HEK293 (cell line): Measurements from ENCODE around the gene PGPEP1.

Experiments
- CTCF ChIA-PET: fragments of 350-600 bp; formaldehyde crosslinking; extraction: SDS; loops from one replicate; lab custom pipeline; 2021; ENCODE audit warnings: antibody characterized with exemption; lab: Yijun Ruan, JAX
- POLR2A ChIA-PET: fragments of 300-600 bp; formaldehyde crosslinking; extraction: SDS; loops from one replicate; lab custom pipeline; 2020; ENCODE audit warnings: antibody characterized with exemption, inconsistent platforms; lab: Yijun Ruan, JAX
- H3K27ac ChIP-seq: fragments of 200-500 bp; sonication (Bioruptor generic); 2 replicates; pipeline ENCODE4 v1.5.1; 2014; ENCODE audit warnings: low read depth, low read length, control low read depth, inconsistent platforms; ENCODE audit errors: extremely low read depth
- H3K36me3 ChIP-seq, 2 experiments: fragments of 200-500 bp in 1 of 2; sonication (Bioruptor generic) in 1 of 2; 1 replicate in 1 of 2; 2 replicates in 1 of 2; pipeline ENCODE4 v1.5.1; 2014 to 2017; ENCODE audit warnings: inconsistent platforms in 2 of 2, low read length in 2 of 2; ENCODE audit not compliant: control insufficient read depth in 2 of 2, insufficient read depth in 1 of 2
- H3K4me1 ChIP-seq: fragments of 200-500 bp; sonication (Bioruptor generic); 2 replicates; pipeline ENCODE4 v1.5.1; 2014; ENCODE audit warnings: mild to moderate bottlenecking, low read length, inconsistent platforms; ENCODE audit not compliant: control insufficient read depth, insufficient read depth
- H3K4me3 ChIP-seq: 2 replicates; pipeline ENCODE4 v1.5.1; 2011; ENCODE audit warnings: low read depth, mild to moderate bottlenecking, control low read depth, low read length, moderate library complexity
- H3K9me3 ChIP-seq: fragments of 200-500 bp; sonication (Bioruptor generic); 2 replicates; pipeline ENCODE4 v1.5.1; 2014; ENCODE audit warnings: low read depth, low read length, inconsistent platforms; ENCODE audit not compliant: control insufficient read depth, insufficient read depth
- KLF1 ChIP-seq: fragments of 450-650 bp; formaldehyde crosslinking; IDR thresholded peaks from 2 replicates; pipeline ENCODE4 v1.5.1; 2016; ENCODE audit warnings: missing biosample characterization, missing genetic modification characterization
- PATZ1 ChIP-seq: fragments of 450-650 bp; formaldehyde crosslinking; IDR thresholded peaks from 2 replicates; pipeline ENCODE4 v1.5.1; 2016; ENCODE audit warnings: missing biosample characterization, missing genetic modification characterization
- ZBTB11 ChIP-seq: fragments of 450-650 bp; formaldehyde crosslinking; conservative IDR thresholded peaks from 2 replicates; pipeline ENCODE4 v1.5.1; 2016; ENCODE audit warnings: low read depth, missing biosample characterization, missing genetic modification characterization
- ZFP3 ChIP-seq: fragments of 450-650 bp; formaldehyde crosslinking; IDR thresholded peaks from 2 replicates; pipeline ENCODE4 v1.5.1; 2016; ENCODE audit warnings: low read depth, missing biosample characterization, missing genetic modification characterization
- ZFP69B ChIP-seq: fragments of 450-650 bp; formaldehyde crosslinking; IDR thresholded peaks from 2 replicates; pipeline ENCODE4 v1.5.1; 2016; ENCODE audit warnings: missing biosample characterization, missing genetic modification characterization
- ZNF10 ChIP-seq: fragments of 450-650 bp; formaldehyde crosslinking; IDR thresholded peaks from 2 replicates; pipeline ENCODE4 v1.5.1; 2017; ENCODE audit warnings: missing biosample characterization, missing genetic modification characterization
- ZNF184 ChIP-seq: fragments of 450-650 bp; IDR thresholded peaks from 2 replicates; pipeline ENCODE4 v1.5.1; 2018; ENCODE audit warnings: missing biosample characterization, mild to moderate bottlenecking, missing genetic modification characterization
- ZNF555 ChIP-seq: fragments of 450-650 bp; formaldehyde crosslinking; conservative IDR thresholded peaks from 2 replicates; pipeline ENCODE4 v1.5.1; 2017; ENCODE audit warnings: missing biosample characterization, mild to moderate bottlenecking, missing genetic modification characterization, inconsistent platforms
- ZNF585B ChIP-seq: fragments of 450-650 bp; formaldehyde crosslinking; IDR thresholded peaks from 2 replicates; pipeline ENCODE4 v1.5.1; 2016; ENCODE audit warnings: missing biosample characterization, missing genetic modification characterization
- ZNF610 ChIP-seq: fragments of 450-650 bp; formaldehyde crosslinking; IDR thresholded peaks from 2 replicates; pipeline ENCODE4 v1.5.1; 2016; ENCODE audit warnings: missing biosample characterization, missing genetic modification characterization, borderline replicate concordance
- ZNF623 ChIP-seq: fragments of 450-650 bp; formaldehyde crosslinking; IDR thresholded peaks from 2 replicates; pipeline ENCODE4 v1.5.1; 2016; ENCODE audit warnings: missing biosample characterization, missing genetic modification characterization
- ZNF626 ChIP-seq: fragments of 450-650 bp; sonication (Bioruptor Pico); formaldehyde crosslinking; IDR thresholded peaks from 2 replicates; pipeline ENCODE4 v1.5.1; 2018; ENCODE audit warnings: missing biosample characterization, missing genetic modification characterization, inconsistent platforms
- ZNF704 ChIP-seq: fragments of 450-650 bp; formaldehyde crosslinking; IDR thresholded peaks from 2 replicates; pipeline ENCODE4 v1.5.1; 2016; ENCODE audit warnings: missing biosample characterization, missing genetic modification characterization
- ZNF776 ChIP-seq: fragments of 450-650 bp; formaldehyde crosslinking; IDR thresholded peaks from 2 replicates; pipeline ENCODE4 v1.5.0; 2017; ENCODE audit warnings: missing biosample characterization, missing genetic modification characterization, borderline replicate concordance
- ZNF777 ChIP-seq: fragments of 450-650 bp; formaldehyde crosslinking; IDR thresholded peaks from 2 replicates; pipeline ENCODE4 v1.5.1; 2017; ENCODE audit warnings: missing biosample characterization, missing genetic modification characterization, borderline replicate concordance
- ZSCAN18 ChIP-seq: fragments of 450-650 bp; formaldehyde crosslinking; IDR thresholded peaks from 2 replicates; pipeline ENCODE4 v1.5.1; 2016; ENCODE audit warnings: missing biosample characterization, missing genetic modification characterization
- ZSCAN5A ChIP-seq: fragments of 450-650 bp; formaldehyde crosslinking; IDR thresholded peaks from 2 replicates; pipeline ENCODE4 v1.5.1; 2016; ENCODE audit warnings: missing biosample characterization, missing genetic modification characterization

Gene PGPEP1

GRCh38 chr19:18389726-18390064, 49.3 kb downstream of the PGPEP1 start (continued):
- TF ChIP-seq ZNF704, result no peak
- TF ChIP-seq, all 188 proteins: peak for 0

GRCh38 chr19:18390065-18390907, 49.9 kb downstream of the PGPEP1 start:
- no peaks in the 10 kb centered on the region for H3K9me3 ChIP-seq
- TF ChIP-seq ZFP3 (tag by site-specific recombination) (peak; percentile 98), ZFP69B (tag by site-specific recombination) (no peak), ZNF777 (tag by site-specific recombination) (no peak), KLF1 (no peak), ZNF610 (tag by site-specific recombination) (no peak), ZNF585B (tag by site-specific recombination) (no peak), ZNF623 (tag by site-specific recombination) (peak; percentile 83), ZNF626 (tag by site-specific recombination) (no peak), ZBTB11 (no peak), ZSCAN18 (no peak), PATZ1 (tag by site-specific recombination) (no peak)
- H3K4me3 ChIP-seq, result no peak overlapping the region
- POLR2A ChIA-PET, result interaction anchor here (1.1 to 1.2 kb wide), 2 partner anchors 9 to 109 kb away, joined by 3 read pairs; partner anchors contain the start of gene JUND
- H3K27ac ChIP-seq, result no peak overlapping the region
- CTCF ChIA-PET, result interaction anchor here (0.8 to 5.6 kb wide), 8 partner anchors 10 to 111 kb away, joined by 3 to 68 read pairs (median 8); partner anchors contain the start of gene LRRC25
- no peaks in the 10 kb centered on the region for H3K4me1 ChIP-seq
- H3K36me3 ChIP-seq, result no peaks in the 10 kb centered on the region

- ChIA-PET POLR2A (interaction anchor here (1.1 to 1.2 kb wide), 2 partner anchors 11 to 110 kb away, joined by 3 read pairs; partner anchors contain the start of gene JUND), CTCF (interaction anchor here (0.6 to 4.8 kb wide), 9 partner anchors 10 to 334 kb away, joined by 3 to 46 read pairs (median 4); no protein-coding TSS in a partner anchor)
- Histone ChIP-seq H3K4me1 (no peaks in the 10 kb centered on the region), H3K36me3 (no peaks in the 10 kb centered on the region), H3K9me3 (no peaks in the 10 kb centered on the region), H3K4me3 (no peak overlapping the region), H3K27ac (no peak overlapping the region)
- TF ChIP-seq ZSCAN5A (tag by site-specific recombination) (no peak), ZNF10 (tag by site-specific recombination) (0 out of 2 replicates have a peak, but pooled peaks have one; percentile 13), ZNF555 (tag by site-specific recombination) (no peak), ZFP69B (tag by site-specific recombination) (no peak), ZNF184 (tag by site-specific recombination) (no peak), ZNF776 (tag by site-specific recombination) (no peak)
Observed at GRCh38 chr19:18391509-18392075, 51.2 kb downstream of the PGPEP1 start.
